ENCODE data around the gene CST8. TPM values are rescaled to one million over a fixed set of nuclear protein-coding genes. Genes with fewer than 3 reads are reported as not detected.
"Not testable (repeated sequence)": the region's sequence is repeated elsewhere in the genome, so short reads cannot be mapped to it uniquely, and the experiment has no call there.

Gene CST8
- polyA plus RNA-seq, 2 of the 4 experiments (the other 2 are of a cell fraction) = not detected

- peaks cover 6% of the 10 kb centered on the region; the same call in 1 of the 3 replicates for H3K9me3 ChIP-seq
- no peak overlapping the region for H3K4me2 ChIP-seq
- ATAC-seq (no peak), DNase-seq (ENCODE audit: low read depth in 1 of 2, low spot score in 1 of 2) (no peak), FAIRE-seq (no peak)
- H3K4me3 ChIP-seq = no peak overlapping the region
- ChIA-PET POLR2A (interaction anchor here (1.2 kb wide), 1 partner anchor 13 kb away, joined by 6 read pairs; no protein-coding TSS in a partner anchor), CTCF (interaction anchor here (0.7 to 3.3 kb wide), 4 partner anchors 13 to 28 kb away, joined by 3 to 22 read pairs (median 4); no protein-coding TSS in a partner anchor)
- WGBS (ENCODE audit: missing lambda C conversion rate) = 52% methylated on average over 3 of the region's 3 CpGs
- TF ChIP-seq HDAC2 (IDR thresholded peaks at IDR 0.05) (no peak), POLR2AphosphoS2 (conservative IDR thresholded peaks at IDR 0.05; ENCODE audit: low read length) (no peak), GATA3 (IDR thresholded peaks at IDR 0.05; ENCODE audit: borderline replicate concordance) (no peak), ESRRA (IDR thresholded peaks at IDR 0.05; ENCODE audit: borderline replicate concordance, low read length) (no peak), HOXA7 (CRISPR knock-in tag; IDR thresholded peaks at IDR 0.05) (no peak), SMC3 (IDR thresholded peaks at IDR 0.05) (no peak), HMGXB4 (CRISPR knock-in tag; IDR thresholded peaks at IDR 0.05; ENCODE audit: borderline replicate concordance) (no peak), FOSB (CRISPR knock-in tag; IDR thresholded peaks at IDR 0.05) (no peak), JUN (IDR thresholded peaks at IDR 0.05) (no peak), E2F6 (IDR thresholded peaks at IDR 0.05; ENCODE audit: borderline replicate concordance, low read depth) (no peak), FOXS1 (CRISPR knock-in tag; IDR thresholded peaks at IDR 0.05) (no peak), KDM5A (IDR thresholded peaks at IDR 0.05) (no peak), POLR2A (IDR thresholded peaks at IDR 0.05; ENCODE audit: low read length) (no peak), ZFP36 (IDR thresholded peaks at IDR 0.05; ENCODE audit: borderline replicate concordance, partially characterized antibody) (no peak)
- H3K27ac ChIP-seq = no peak overlapping the region
- H3K4me1 ChIP-seq = no peaks in the 10 kb centered on the region
Measured at GRCh38 chr20:23459461-23460150, 31.3 kb upstream of the CST8 start.

GRCh38 chr20:23461180-23461579 lies 29.7 kb upstream of the CST8 start:
- Histone ChIP-seq H3K9me3 (peaks cover 6% of the 10 kb centered on the region; the same call in 1 of the 3 replicates), H3K27ac (no peak overlapping the region), H3K4me3 (no peak overlapping the region), H3K4me1 (no peaks in the 10 kb centered on the region), H3K4me2 (no peak overlapping the region)
- ATAC-seq (no peak), DNase-seq (ENCODE audit: low read depth in 1 of 2, low spot score in 1 of 2) (no peak), FAIRE-seq (no peak)
- WGBS (ENCODE audit: missing lambda C conversion rate) = 14% methylated on average over 1 of the region's 1 CpG
- no peak for TF ChIP-seq CBX2 (IDR thresholded peaks at IDR 0.05; ENCODE audit: borderline replicate concordance, low read depth)
- TF ChIP-seq ZSCAN20 (CRISPR knock-in tag; IDR thresholded peaks at IDR 0.05) = no peak
- TF ChIP-seq RFX5 (IDR thresholded peaks at IDR 0.05) = no peak
- TF ChIP-seq ZFP36 (IDR thresholded peaks at IDR 0.05; ENCODE audit: borderline replicate concordance, partially characterized antibody) = no peak
- no peak for TF ChIP-seq GATA3 (IDR thresholded peaks at IDR 0.05; ENCODE audit: borderline replicate concordance)
- no peak for TF ChIP-seq NPAS2 (CRISPR knock-in tag; IDR thresholded peaks at IDR 0.05; ENCODE audit: borderline replicate concordance)
- TF ChIP-seq MAZ (IDR thresholded peaks at IDR 0.05; ENCODE audit: borderline replicate concordance, low read depth, low read length) = no peak
- TF ChIP-seq PBX3 (IDR thresholded peaks at IDR 0.05) = no peak
- TF ChIP-seq PHF8 (IDR thresholded peaks at IDR 0.05; ENCODE audit: borderline replicate concordance, low read depth) = no peak
- TF ChIP-seq FOSB (CRISPR knock-in tag; IDR thresholded peaks at IDR 0.05) = no peak
- TF ChIP-seq HMGXB4 (CRISPR knock-in tag; IDR thresholded peaks at IDR 0.05; ENCODE audit: borderline replicate concordance) = no peak
- no peak for TF ChIP-seq USF2 (IDR thresholded peaks at IDR 0.05)
- no peak for TF ChIP-seq CTCF (IDR thresholded peaks at IDR 0.05)
- POLR2A ChIA-PET = no interaction called here
- CTCF ChIA-PET = interaction anchor here (1.0 to 3.3 kb wide), 4 partner anchors 11 to 20 kb away, joined by 3 to 22 read pairs (median 4); no protein-coding TSS in a partner anchor

GRCh38 chr20:23466961-23467360 lies 24.0 kb upstream of the CST8 start:
- CTCF ChIA-PET = interaction anchor here (0.6 to 1.0 kb wide), 2 partner anchors 27 to 35 kb away, joined by 3 read pairs; no protein-coding TSS in a partner anchor
- FAIRE-seq; H3K4me3 ChIP-seq; H3K4me2 ChIP-seq; H3K4me1 ChIP-seq; POLR2A ChIA-PET; H3K27ac ChIP-seq; ATAC-seq; DNase-seq (ENCODE audit: low read depth in 1 of 2, low spot score in 1 of 2): not testable (repeated sequence)
- WGBS (ENCODE audit: missing lambda C conversion rate) = 2% methylated on average over 3 of the region's 3 CpGs
- H3K9me3 ChIP-seq = peaks cover 20% of the 10 kb centered on the region

Data from A549 (cell line).